ENCODE measurements around the gene ARHGAP33.
"Not testable (repeated sequence)": the region's sequence is repeated elsewhere in the genome, so short reads cannot be mapped to it uniquely, and the experiment has no call there.

Gene ARHGAP33

GRCh38 chr19:35755131-35755549, 20.2 kb upstream of the ARHGAP33 start:
- no peak for DNase-seq

- DNase-seq = peak; percentile 11 to 77 (median 33)
These were observed 19.6 kb upstream of the ARHGAP33 start for GRCh38 chr19:35755550-35756376.

- DNase-seq = no peak
These were observed 18.8 kb upstream of the ARHGAP33 start, which contains the start of gene HSPB6 for GRCh38 chr19:35756377-35757230. Gene HSPB6 (minus strand): TSS chr19:35757029. CDS start chr19:35757008, 21 bp downstream.

GRCh38 chr19:35757231-35757748, 18.1 kb upstream of the ARHGAP33 start:
- no peak for DNase-seq

- peak; percentile 94 to 100 (median 97) for DNase-seq
These were observed 17.4 kb upstream of the ARHGAP33 start, which contains the start of gene PROSER3 for GRCh38 chr19:35757749-35758608. Gene PROSER3 (plus strand): TSS chr19:35758176. CDS start chr19:35758216, 40 bp downstream.

- no peak for DNase-seq
These were observed 15.7 kb upstream of the ARHGAP33 start for GRCh38 chr19:35759697-35760096.

- DNase-seq = no peak
These were observed 14.5 kb upstream of the ARHGAP33 start for GRCh38 chr19:35760711-35761349.

- DNase-seq = no peak
These were observed 10.7 kb upstream of the ARHGAP33 start for GRCh38 chr19:35764432-35765315.

- DNase-seq = no peak
These were observed 8.7 kb upstream of the ARHGAP33 start for GRCh38 chr19:35766571-35767104.

- DNase-seq = no peak
These were observed 7.9 kb upstream of the ARHGAP33 start for GRCh38 chr19:35767288-35768081.

GRCh38 chr19:35768082-35768421, 7.3 kb upstream of the ARHGAP33 start:
- no peak for DNase-seq

- DNase-seq = not testable (repeated sequence)
These were observed 3.0 kb upstream of the ARHGAP33 start for GRCh38 chr19:35772362-35772761.

GRCh38 chr19:35773020-35773806, 2.2 kb upstream of the ARHGAP33 start:
- DNase-seq = no peak

- DNase-seq = no peak
These were observed 904 bp upstream of the ARHGAP33 start for GRCh38 chr19:35774274-35775045.

GRCh38 chr19:35775046-35775297, 392 bp upstream of the ARHGAP33 start:
- no peak for DNase-seq

- DNase-seq = no peak
These were observed 881 bp downstream of the ARHGAP33 start for GRCh38 chr19:35776102-35776788.

- DNase-seq = no peak
These were observed 1.9 kb downstream of the ARHGAP33 start for GRCh38 chr19:35777086-35777841.
